HG03060 (cell line): ENCODE data around the gene TTC24.
"Not testable (repeated sequence)": the region's sequence is repeated elsewhere in the genome, so short reads cannot be mapped to it uniquely, and the experiment has no call there.

Source experiments
- ATAC-seq: cut with Tn5 transposase; IDR thresholded peaks from one replicate; pipeline ENCODE4 v1.9.1; 2021; ENCODE audit warnings: low read depth, moderate number of reproducible peaks; ENCODE audit not compliant: unreplicated experiment

The TTC24 gene

DNA sequence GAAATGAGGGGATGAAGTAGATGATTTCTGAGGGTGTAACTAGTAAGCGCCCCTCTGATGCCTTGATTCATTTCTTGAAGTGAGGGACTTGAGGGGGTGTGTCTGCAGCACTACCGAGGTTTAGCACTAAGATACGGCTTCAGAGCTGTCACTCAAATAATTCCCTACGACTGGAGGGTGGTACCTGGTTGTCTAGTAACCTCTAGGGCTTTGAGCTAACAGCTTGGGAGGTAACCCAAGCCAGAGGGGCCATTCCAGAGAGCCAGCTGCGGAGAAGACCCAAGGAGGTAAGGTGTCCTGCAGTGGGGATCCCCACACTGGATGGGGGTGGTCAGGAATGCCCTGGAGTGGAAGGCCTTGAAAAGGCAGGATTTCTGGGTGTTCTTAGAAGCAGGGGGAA lies at the start of gene TTC24:
TSS of gene TTC24 (plus strand) at position 252 of the 400 bp plus-strand sequence. CDS start 1,642 bp downstream, outside the sequence.
- no peak for ATAC-seq

DNA sequence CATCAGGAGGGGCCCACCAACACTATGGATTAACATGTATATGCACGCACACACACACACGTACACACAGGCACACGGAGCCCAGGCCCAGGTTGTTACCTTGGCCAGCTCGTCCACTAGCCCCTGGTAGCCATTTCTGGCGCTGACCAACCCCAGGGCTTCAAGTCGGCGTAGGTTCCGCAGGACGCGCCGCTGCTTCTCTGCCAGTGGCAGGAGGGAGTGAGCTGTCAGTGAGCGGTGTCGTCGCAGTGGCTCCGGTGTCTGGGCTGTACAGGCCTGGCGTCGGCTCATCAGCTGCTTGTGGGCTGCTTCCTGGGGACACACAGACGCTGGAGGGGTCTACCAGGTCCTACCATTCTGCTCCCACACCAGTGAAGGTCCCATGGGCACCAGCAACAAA lies 49.5 kb upstream of the TTC24 start:
- no peak for ATAC-seq

DNA sequence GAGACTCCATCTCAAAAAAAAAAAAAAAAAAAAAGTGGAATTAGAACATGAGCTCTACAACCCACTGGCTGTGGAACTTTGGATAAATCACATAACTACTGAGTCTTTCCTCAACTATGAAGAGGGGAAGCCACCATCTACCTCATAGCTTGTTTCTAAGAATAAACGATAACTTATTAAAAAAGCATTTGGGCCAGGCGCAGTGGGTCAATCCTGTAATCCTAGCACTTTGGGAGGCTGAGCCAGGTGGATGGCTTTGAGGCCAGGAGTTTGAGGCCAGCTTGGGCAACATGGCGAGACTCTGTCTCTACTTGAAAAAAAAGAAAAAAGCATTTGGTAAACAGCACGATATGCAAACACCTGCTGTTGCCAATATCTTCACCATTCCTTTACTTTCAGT lies 47.1 kb upstream of the TTC24 start:
- ATAC-seq: no peak

DNA sequence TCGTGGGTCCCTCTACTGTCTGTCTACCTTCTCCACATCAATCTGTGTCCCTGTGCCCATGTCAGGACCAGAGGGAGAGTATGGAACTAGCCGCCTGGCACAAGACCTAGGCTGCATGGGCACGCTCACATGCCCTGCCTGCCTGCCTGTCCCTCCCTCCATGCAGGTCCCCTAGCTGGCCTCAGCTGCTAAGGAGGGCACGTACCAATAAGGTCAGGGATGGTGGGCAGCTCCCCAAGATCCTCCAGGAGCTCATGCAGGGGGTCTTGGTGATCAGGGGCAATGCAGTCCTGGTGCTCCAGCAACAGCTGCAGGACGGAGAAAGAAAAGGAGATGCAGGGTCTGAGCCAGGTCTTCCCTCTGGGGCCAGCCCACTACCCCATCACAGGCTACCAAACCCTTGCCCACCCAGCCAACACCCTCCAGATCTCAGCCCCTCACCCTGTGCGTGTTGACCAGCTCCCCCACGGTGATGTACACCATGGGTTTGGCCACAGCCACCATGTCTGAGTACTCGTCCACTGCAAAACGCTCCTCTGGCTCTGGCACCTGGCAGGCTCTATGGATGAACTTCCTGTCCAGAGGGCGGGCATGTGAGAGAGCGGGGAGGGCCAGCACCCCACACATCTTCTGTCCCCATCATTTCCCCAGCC lies 45.8 kb upstream of the TTC24 start:
- ATAC-seq: no peak

DNA sequence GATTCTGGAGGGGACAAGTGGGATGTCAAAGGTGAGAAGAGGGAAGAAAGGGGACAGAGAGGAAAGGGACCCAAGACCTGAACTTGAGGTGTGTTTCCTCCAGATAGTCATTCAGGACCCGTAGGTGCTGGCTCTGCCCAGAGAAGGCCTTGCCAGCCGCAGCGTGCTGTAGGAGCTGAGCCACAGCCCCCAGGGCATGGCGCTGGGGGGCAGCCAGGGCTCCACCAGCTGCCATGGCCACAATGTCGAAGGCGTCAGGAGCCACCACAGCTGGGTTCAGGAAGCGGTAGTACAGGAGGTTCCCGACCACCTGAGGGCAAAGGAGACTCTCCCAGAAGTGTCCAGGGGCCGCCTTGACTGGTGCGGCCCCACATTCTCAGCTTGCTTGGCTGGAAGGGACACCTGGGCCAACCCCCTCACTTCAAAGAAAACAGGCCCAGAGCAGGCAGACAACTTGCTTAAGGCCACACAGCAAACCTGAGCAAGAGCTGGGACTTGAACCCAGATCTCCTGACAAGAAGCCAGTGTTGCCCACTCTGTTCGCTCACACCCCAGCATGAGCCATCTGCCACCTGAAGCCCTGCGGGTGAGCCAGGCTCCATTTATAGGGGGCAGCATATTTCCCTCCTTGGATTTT lies 45.0 kb upstream of the TTC24 start:
- ATAC-seq: no peak

DNA sequence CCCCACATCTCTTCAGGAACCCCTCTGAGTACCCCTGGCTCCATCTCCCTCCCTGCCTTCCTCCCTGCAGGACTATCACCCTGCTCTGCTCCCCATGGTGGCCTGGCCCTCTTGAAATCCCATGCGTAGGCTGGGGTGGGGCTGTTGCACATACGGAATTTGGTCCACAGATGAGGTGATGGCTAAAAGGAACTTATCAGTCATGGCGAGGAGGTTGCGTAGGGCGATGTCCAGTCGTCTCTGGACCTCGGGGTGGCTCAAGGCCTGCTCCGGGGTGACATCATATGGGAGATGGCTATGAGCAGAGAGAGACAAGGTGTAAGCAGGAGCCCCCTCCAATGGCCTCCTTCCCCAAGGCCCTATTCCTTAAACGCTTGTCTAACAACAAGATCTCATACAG lies 42.5 kb upstream of the TTC24 start:
- ATAC-seq: no peak

DNA sequence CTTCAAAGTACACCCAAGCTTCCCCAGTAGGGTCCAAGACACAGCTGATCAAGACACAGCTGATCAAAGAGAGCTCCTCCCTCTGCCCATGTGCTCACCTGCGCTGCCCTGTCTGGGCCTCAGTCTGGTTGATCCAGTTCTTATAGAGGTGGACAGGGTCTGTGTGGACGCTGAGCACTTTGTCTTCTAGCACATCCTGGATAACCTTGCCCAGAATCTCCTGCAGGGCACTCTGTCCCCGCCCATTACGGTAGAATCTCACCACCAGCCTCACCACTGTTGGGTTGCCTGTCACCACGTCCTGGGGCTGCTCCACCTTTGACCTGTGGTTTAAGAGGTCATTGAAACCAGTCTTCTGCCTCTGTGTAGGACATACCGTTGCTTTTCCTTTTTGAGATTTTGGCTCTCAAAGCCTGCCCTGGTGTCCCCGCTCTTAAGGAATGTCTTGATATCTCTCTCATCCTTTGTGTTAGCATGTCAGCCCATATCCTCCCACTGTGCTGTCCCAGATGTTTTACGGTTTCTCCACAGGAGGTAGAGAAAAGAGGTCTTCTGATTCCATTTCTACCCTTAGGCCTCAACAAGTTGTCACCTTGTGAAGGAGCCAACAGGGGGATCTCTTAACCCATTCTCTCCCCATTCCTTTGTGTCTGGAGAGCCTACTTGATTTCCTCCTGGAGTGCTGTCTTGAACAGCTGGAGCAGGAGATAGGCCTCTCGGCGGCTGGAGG lies 40.6 kb upstream of the TTC24 start:
- ATAC-seq: no peak

DNA sequence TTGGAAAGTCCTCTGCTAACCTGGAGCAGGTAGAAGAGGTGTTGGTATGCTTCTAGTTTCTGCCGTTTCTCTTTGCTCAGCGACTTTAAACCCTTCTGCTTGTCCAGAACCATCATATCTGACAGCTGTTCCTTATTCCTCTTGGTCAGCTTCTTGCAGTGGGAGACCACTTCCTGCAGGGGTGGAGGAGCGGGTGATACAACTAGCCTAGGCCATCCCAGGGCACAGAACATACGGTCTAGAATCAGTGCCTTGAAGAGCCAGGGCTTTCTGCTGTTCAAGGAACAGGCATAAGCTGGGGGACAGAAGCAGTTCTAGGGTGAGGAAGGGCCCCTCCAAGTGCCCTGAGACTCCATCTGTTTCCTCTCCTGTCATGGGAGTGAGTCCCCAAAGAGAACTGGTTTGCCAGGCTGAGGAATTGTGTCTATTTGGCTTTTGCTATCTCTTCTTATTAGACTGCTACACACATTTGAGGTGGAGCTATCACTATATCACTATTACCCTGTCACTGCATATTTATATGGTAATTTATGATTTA lies 39.6 kb upstream of the TTC24 start:
- ATAC-seq: no peak

DNA sequence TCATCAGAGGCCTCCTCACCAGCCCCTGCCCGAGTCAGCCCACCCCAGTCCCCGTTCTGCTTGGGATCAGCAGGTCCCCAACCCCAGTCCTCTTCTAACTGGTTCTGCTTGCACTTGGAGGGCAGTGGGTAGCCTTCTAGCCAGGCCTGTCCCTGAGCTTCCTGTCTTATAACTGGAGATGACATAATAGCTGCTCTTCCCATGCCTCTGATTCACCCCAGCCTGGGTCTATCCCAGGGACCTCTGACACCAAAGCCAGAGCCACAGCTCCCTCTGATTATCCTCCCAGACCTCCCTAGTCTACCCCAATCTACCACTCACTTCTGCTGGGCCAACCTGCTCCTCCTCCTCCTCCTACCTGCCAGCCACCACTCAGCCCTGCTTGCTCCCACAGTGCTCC lies 38.6 kb upstream of the TTC24 start:
- no peak for ATAC-seq

DNA sequence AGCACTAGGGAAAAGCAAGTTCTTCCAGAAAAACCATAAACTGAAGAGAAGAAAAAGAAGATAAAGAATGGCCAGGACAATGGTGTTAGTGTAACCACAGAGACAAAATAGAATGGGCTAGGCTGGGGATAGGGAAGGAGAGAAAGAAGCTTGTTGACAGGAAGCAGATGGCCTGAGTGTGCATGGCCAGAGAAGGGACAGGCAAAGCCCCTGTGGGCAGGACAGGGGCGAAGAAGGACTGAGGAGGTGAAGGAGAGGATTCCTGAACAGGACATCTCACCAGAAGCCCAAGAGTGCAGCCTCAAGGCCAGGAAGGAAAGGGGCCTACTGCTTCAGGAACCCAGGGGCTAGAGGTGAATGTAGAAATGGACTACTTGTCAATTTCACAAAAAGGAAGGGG lies 36.5 kb upstream of the TTC24 start:
- ATAC-seq: no peak

DNA sequence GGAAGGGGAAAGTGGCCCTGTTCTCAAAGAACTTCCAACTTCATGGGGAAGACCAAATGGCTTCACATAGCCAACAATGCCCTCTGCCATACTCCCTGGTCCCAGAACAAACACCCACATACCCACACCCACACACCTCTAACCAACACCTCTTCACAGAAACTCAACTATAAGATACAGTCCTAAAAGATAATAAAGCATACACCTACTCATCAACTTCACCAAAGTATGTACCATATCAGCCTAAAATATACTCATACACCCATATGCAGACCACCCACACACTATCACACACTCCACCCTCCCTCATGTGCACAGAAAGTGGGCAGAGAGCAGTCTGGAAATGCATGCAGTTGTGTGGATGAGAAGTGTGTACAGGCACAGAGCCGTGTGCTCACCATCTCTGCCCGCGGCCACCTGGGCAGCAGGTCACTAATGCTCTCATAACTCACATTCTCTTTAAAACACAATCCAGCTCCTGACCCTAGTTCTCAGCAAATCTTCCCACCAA lies 34.9 kb upstream of the TTC24 start:
- ATAC-seq: no peak

DNA sequence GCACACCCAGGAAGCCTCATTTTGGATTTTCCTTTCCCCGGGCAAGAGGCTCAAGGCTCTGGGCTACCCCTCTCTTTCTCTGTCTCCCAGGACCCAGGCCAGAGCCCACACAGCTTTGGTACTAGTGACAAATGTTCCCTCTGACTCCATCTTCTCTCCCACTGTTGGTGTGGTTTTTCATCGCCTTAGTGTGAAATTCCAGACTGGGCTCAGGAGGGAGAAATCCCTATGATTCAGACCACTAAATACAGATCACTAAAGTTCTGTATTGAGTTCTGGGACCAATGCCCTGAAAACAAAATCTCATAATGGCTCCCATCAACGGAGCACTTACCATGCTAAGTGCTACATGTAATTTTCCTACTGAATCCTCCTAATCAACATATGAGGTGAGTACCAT lies 33.3 kb upstream of the TTC24 start:
- no peak for ATAC-seq

DNA sequence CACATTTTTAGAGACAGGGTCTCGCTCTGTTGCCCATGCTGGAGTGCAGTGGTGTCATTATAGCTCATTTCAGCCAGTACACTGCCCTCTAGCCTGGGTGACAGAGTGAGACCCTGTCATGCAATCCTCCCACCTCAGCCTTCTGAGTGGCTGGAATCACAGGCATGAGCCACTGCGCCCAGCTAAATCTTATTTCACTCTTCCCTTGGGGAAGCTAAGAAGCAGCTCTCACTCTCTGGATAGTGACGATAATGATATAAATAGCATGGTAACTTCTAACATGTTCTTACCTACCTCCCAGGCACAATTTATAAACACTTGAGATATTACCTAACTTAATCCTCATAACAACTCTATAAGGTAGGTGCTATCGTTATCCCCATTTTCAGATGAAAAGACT lies 32.1 kb upstream of the TTC24 start:
- no peak for ATAC-seq

DNA sequence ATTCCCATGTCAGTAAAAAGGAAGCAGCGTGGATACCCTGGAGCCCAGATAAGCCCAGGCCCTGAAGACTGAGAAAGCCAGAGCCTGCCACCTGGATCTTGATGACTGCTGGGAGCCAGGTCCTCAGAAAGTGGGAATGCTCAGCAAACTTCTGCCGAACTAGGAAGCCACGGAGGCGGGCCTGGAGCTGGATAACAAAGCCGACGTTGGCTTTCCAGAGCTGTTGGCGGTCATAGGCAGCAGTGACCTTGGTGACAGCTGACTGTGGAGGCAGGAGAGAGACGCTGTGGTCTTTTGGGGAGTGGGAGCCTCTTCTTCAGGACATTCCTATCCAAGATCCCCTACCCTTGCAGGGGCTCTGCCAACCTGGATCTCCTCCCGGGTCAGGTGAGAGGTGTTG lies 31.5 kb upstream of the TTC24 start:
- no peak for ATAC-seq

DNA sequence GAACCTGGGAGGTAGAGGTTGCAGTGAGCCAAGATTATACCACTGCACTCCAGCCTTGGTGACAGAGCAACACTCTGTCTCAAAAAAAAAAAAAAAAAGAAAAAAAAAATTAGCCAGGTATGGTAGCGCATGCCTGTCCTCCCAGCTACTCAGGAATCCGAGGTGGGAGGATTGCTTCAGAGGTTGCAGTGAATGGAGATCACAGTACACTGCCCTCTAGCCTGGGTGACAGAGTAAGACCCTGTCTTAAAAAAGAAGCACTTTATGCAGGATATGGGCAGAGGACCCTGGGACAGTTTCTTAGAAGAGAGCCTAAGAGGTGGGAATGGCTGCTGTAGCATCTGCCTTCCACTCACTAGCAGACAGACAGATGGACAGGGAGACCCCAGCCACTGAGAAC lies 30.1 kb upstream of the TTC24 start:
- no peak for ATAC-seq

DNA sequence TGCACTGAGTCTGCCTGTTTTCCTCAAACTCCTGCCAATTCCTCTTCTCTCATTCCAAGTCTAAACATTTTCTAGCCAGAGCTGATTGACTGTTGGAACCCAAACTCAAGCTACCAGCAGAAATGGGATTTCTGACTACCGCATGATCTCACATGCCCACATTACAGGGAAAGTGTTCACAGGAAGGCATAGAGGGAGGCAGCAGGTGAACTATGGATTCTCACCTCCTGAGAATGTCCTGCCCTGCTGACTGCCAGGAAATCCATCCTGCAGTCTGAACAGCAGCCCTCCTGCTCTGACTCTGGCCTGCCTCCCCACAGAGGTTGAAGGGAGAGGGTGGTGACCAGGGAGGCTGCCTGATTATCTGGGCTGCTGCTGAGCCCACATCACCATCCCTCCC lies 29.7 kb upstream of the TTC24 start:
- ATAC-seq: no peak

DNA sequence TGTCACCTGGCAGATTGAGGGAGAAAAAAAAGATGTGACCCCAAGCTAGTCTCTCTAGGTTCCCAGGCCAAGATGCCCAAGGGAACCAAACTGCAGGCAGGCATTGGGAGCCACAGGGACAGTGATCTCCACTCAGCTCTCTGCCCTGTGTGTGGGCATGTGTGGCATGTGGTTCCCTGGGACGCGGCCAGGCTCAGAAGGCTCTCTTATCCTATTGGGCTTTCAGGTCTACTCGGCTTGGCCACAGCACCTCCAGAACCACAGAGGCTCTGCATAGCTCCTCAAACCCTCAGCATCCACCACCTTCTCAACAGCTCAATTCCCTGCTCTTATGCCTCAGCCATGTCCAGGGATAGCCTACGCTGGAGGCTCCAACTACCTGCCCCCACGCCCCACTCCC lies 29.2 kb upstream of the TTC24 start:
- ATAC-seq: no peak

DNA sequence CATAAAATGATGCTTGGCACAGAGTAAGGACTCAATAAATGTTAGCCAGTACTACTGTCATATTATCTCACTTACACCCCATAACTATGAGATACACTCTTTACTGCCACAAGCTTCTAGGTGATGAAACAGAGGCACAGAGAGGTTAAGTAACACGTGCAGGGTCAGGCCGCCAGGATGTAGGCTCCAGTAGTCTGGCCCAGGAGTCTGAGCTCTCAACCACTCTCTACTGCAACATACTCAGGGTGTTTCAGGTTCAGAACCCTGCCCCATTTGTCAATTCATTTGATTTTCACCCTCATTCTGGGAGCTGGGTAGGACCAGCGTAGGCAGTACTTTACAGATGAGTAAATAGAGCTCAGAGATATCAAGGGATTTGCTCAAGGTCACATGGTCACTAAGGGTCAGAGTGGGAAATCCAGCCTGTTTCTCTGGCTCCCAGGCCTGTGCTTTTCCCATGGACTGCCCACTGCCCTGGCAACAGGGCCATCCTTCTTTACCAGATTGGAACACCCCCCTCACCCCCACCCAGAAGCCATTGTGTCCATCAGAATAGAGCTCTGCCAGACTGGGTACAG lies 28.4 kb upstream of the TTC24 start:
- ATAC-seq: no peak

DNA sequence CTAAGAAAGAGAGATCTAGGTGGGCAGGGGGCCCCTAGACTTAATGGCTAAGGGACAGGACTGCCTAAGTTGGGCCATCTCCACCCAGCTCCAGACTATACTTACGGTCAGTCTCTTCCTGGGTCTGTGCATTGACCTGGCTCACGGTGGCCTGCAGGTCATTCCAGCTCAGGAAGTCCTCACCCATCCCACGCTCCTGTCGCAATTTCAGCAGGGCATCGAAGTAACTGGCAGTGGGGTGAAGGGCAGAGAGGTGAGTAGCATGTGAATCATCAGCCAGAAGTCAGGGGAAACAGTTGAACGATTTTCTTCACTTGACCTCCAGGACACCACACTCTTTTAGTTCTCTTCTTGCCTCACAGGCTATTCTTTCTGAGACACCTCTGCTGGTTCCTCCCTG lies 27.7 kb upstream of the TTC24 start:
- ATAC-seq: no peak

DNA sequence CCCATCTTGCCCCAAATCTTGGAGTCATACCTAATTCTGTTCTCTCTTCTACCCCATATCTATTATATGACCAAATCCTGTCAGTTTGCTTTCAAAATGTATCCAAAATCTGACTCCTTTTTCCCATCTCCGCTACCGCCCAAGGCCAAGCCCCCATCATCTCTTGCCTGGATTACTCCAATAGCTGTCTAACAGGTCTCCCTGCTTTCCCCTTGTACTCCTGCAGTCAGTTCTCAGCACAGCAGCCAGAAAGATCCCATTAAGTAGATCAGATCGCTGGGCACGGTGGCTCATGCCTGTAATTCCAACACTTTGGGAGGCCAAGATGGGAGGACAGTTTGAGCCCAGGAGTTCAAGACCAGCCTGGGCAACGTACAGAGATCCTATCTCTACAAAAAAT lies 27.0 kb upstream of the TTC24 start:
- ATAC-seq: no peak

DNA sequence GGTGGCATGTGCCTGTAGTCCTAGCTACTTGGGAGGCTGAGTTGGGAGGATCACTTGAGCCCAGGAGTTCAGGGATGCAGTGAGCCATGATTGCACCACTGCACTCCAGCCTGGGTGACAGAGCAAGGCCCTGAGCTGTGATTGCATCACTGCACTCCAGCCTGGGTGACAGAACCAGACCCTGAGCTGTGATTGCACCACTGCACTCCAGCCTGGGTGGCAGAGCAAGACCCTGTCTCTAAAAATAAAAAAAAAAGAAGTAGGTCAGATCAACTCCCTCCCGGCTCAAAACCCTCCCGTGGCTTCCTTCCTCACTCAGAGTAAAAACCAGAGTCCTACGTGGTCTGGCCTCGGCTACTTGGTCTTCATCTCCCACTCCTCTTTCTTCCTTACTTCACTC lies 26.6 kb upstream of the TTC24 start:
- ATAC-seq: not testable (repeated sequence)
